H1 (cell line): ENCODE results near the gene NELFE. TPM values are rescaled to one million over a fixed set of nuclear protein-coding genes. Genes with fewer than 3 reads are reported as not detected.

ENCODE experiments used
- CTBP2 ChIP-seq: IDR thresholded peaks from 2 replicates; pipeline ENCODE4 v1.7.0; 2011; ENCODE audit warnings: borderline replicate concordance, mild to moderate bottlenecking, moderate library complexity, mixed read lengths, low read length; ENCODE audit not compliant: insufficient read depth, insufficient read length
- HDAC6 ChIP-seq: IDR thresholded peaks from one replicate; pipeline ENCODE4 v1.7.1; 2012; ENCODE audit warnings: low read depth, mild to moderate bottlenecking, inconsistent platforms, low read length, moderate library complexity
- JUND ChIP-seq: IDR thresholded peaks from 2 replicates; pipeline ENCODE4 v1.6.1; 2011; ENCODE audit warnings: mild to moderate bottlenecking, improper control_type of control experiment, low read length
- NRF1 ChIP-seq: IDR thresholded peaks from 2 replicates; pipeline ENCODE4 v1.6.1; 2011; ENCODE audit warnings: mild to moderate bottlenecking, low read depth, low read length, improper control_type of control experiment
- POU5F1 ChIP-seq: IDR thresholded peaks from 2 replicates; pipeline ENCODE4 v1.6.1; 2011; ENCODE audit warnings: low read depth, mild to moderate bottlenecking, low read length, moderate library complexity
- SUZ12 ChIP-seq: fragments of 200-600 bp; sonication (generic); IDR thresholded peaks from 2 replicates; pipeline ENCODE4 v1.6.1; 2012; ENCODE audit warnings: mild to moderate bottlenecking, inconsistent platforms, low read length, moderate library complexity, mixed read lengths
- YY1 ChIP-seq: IDR thresholded peaks from 2 replicates; pipeline ENCODE4 v1.6.1; 2011; ENCODE audit warnings: low read depth, mild to moderate bottlenecking, low read length
- polyA plus RNA-seq, 7 experiments: library from polyadenylated mRNA; depleted of rRNA in 3 of 7; stranded (reverse) in 5 of 7; unstranded in 2 of 7; fragments of >200 nt in 5 of 7; fragments of 200-250 nt in 2 of 7; gene quantifications; 1 replicate in 5 of 7; 2 replicates in 1 of 7; 4 replicates in 1 of 7; pipeline versions ENCODE4 v1.2.1 to v1.2.3, GENCODE V29; 2011 to 2013; ENCODE audit warnings: missing spikeins in 2 of 7, mixed read lengths in 2 of 7
- total RNA-seq: library from RNA; stranded (reverse); fragmentation: NEBNext Ultra II Directional; extraction: Animal tissue kit (Norgen Biotek cat#: 25700); gene quantifications from 2 replicates; pipeline ENCODE4 v1.2.1, GENCODE V29; 2021

Gene NELFE
- total and polyA plus RNA-seq, 2 of the 8 experiments (the other 6 are each of a cell fraction or from before 2014, with no cell fraction given), result 49.2 to 71.5 TPM

DNA sequence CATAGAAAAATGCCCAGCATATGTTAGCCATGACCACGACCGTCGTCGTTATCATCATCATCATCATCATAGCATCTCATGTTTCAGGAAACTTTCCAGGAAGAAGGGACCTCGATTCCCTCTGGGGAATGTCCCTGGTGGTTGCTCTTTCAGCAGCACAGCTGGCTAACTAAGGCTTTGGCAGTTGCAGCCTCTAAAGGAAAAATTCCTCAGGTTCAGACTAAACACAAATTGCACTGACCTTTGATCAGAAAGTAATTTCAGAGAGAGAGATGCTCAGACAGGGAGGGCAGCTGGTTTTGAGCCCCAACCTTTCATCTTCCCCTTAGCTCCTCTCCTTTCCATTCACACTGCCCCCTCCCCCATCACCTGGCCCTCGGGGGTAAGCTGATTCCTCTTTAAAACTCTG lies 18.5 kb downstream of the NELFE start (continued):
- TF ChIP-seq JUND, result no peak
- TF ChIP-seq CTBP2, result no peak
- TF ChIP-seq HDAC6, result no peak
- TF ChIP-seq SUZ12, result no peak
- no peak for TF ChIP-seq POU5F1
- no peak for TF ChIP-seq YY1
- TF ChIP-seq NRF1, result no peak
